NOMO-1 treated with dmso at 0.1 percent for 144 hours (cell line): Measurements from ENCODE around the gene NEURL1B.

Source experiments
- DNase-seq: peaks from one replicate; lab custom pipeline; 2025; ENCODE audit not compliant: unreplicated experiment; lab: John Stamatoyannopoulos, UW

NEURL1B gene

DNA sequence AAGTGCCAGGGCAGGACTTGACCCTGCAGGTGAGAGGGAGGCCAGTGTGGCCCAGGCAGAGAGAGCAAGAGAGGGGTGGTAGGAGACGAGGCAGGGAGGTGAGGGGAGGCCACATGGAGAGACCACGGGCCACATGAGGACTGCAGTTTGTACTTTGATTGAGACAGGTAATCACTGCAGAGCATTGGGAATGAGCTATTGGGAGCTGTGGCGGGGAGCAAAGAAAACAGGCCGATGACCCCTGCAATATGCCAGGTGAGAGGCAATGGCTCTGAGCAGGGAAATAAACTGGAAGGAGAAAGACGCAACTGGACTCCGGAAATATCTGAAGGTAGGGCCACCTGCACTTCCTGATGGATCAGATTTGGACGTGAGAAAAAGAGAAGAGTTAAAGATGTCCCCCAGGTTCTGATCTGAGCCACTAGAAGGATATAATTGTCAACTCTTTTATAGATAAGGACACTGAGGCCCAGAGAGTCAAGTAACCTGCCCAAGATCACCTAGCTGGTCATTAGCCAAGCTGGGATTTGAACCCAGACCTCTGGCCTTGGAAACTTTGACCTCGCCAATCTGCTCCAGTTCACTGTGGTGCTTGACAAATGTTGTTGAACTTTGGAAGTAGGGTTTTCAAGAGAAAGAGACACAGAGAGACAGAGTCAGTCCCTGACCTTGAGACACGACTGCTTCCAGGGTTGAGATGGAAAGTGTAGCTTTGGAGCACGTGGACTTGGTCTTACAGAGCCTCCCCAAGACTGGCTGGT, 87.6 kb downstream of the NEURL1B start:
- DNase-seq, result no peak

- DNase-seq, result no peak
These were observed 88.5 kb downstream of the NEURL1B start for GRCh38 chr5:172729588-172729987.

- DNase-seq, result no peak
These were observed 89.2 kb downstream of the NEURL1B start for GRCh38 chr5:172730222-172730621.

DNA sequence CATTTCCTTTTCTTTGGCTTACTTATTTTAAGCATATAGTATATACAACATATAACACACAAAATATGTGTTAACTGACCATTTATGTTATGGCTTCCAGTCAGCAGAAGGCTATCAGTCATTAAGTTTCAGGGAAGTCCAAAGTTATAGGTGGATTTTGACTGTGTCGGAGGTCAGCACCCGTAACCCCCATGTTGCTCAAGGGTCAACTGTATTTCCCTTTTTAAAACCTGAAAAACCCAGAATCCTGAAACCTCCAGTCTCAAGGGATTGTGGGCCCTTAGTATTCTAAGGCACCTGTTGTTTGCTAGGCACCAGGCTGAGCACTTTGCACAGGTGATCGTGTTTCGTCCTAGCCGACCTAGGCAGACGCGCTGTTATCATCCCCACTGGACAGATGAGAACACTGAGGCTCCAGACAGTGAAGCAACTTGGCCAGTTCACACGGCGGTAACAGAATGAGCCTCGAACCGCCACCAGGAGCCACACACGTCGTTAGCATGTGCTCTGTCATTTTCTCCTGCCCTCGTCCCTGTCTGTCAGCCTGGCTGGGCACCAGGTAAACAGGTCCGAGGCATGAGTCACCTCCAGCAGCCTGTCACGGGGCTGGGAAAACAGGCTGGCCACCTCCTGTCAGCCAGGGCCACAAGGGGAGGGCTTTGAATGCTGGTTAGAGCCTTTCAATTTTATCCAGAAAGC, 90.1 kb downstream of the NEURL1B start:
- no peak for DNase-seq

DNA sequence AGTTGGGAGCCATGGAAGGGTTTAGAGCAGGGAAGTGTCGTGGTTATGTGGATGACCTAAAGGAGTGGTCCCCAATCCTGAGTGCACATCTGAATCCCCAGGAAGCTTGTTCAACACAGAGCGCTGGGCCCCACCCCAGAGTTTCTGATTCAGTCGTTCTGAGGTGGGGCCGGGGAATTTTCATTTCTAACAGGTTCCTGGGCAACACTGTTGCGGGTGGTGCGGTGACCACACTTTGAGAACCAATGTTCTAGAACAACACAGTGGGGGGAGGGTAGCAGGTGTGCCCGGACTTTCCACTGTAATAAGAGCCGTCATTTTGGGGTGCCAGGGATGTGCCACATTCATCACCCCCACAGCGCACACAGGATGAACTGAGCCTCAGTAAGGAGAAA, 90.6 kb downstream of the NEURL1B start:
- no peak for DNase-seq

DNA sequence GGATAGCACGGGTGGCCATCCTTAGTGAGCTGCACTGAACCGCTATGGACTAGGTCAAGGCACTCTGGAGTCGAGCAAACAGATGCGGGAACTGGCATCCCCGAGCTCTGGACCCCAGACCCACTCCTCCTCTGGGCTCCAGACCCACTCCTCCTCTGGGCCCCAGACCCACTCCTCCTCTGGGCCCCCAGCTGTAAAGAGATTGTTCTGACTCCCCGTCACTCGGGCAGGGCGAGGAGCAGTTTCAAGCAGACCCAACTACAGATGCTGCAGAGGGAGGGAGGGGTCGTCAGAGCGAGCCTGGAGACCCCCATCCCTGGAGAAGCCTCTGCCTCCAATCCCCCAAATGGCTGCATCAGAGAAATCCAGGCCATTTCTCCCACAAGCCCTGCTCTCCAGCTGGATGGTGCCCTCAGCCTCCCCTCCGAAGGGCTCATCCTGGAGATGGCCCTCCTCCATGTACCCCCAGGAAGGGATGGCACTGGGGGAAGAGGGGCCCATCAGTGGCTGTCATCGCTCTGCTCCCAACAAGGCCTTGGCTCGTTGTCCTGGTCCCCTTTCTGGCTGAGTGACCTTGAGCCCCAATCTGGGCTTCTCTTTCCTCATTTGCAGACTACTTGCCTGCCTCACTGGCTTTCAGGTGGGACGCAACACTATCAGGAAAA, 91.3 kb downstream of the NEURL1B start:
- no peak for DNase-seq

DNA sequence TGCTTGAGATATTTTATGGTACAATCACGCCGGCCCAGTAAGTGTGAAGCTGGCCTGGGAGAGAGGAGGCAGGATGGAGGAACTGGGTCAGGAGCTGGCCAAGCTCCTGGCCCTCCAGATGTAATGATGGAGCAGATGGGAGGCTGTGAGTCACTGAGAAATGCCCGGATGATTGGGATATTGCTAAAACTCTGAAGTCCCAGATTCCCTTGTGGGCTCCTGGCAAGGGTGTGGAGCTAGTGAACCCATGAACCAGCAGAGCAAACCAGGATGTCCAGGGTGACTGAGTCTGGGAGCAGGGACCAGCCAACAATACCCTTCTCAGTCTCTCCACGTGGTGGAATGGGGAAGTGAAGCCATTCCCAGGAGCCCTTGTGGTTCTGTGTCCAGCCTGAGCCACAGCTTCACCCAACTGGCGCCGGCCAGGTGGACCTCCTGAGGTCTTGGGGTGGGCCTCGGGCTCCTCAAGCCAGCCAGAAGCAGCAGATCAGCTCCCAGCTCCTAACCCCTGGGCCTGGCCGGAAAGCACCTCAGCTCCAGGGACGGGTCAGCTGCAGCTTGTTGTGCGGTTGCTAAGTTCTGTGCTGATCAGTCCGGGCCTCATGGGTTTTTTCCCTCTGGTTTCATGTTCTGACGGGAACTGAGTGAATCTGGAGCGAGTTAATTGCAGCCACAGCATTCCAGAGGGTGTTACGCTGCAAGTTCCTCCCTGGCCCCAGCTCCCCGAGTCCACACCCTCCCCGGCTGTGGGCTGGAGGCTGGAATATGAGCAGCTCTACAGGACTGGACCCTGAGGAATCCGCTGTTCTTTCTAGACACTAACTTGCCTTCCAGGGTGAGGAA, 92.3 kb downstream of the NEURL1B start:
- DNase-seq, result no peak

DNA sequence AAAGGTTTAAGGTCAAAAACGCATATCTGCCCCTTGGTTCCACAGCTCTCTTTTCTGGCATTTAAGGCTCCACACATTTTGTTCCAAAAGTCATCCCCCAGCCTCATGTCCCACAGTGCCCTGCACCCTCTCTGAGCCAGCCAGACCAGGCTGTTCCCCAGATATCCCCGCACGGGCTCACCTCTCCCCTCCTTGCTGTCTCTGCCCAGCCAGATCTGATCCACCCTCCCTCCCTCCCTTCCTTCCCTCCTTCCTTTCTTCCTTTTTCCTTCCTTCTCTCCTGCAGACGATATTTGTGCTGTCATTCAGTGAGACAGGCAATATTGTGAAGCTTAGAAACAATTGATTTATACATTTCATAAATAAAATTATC, 92.9 kb downstream of the NEURL1B start:
- no peak for DNase-seq

DNA sequence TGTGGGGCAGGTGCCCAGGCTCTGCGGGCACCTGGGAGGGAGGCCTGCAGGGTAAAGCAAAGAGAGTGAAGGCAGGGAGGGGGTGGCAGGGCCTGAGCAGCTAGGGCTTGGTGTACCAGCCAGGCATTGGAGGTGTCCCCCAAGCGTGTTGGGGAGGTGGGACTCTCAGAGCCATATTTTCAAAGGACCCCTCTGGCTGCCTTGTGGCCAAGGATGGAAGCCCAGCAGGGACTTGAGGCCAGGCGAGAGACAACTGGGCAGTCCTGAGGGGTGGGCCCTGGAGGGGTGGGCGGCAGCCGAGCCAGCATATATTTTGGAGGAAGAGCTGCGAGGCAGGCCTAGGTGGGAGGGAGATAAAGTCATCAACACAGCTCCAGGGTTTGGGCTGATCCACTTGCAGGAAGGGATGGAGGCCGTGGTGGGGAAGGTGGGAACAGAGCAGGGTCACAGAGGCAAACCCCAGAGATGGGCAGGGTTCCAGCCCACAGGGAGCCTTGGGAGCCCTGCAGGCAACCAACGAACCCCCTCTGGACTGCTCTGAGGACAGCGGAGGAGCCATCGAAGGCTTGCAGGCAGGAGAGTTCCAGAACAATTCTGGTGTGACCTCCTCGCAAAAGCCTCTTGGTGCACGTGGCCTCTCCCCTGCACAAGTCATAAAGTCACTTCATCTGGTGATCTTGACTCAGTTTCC, 94.2 kb downstream of the NEURL1B start:
- DNase-seq, result no peak

DNA sequence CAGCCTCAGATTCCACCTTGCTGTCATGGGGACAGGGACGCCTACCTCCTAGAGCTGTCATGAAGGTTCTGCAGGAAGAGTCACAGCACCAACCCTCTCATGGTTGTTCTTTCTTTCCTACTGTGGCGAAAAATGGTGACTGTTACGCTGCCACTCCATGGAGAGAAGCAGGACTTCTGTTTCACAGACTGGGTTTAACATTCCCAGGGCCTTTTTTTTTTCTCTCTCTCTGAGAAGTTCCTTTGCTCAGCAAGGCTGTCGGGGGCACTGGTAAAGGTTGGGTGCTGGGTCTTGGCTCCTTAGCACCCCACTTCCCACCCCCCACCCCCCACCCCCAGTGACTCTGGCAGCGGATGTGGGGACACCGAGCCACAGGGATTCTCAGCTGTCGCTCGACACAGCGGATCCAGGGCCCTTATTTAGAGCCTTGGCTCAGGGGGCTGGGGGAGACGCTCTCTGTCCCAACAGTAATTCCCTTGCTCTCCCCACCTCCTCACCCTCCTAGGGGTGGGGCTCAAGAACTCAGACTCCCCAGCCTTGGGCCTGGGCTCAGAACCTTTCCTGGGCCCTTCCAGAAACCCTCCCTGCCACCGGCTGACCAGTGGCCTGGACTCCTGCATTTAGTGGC, 95.6 kb downstream of the NEURL1B start:
- DNase-seq, result no peak

DNA sequence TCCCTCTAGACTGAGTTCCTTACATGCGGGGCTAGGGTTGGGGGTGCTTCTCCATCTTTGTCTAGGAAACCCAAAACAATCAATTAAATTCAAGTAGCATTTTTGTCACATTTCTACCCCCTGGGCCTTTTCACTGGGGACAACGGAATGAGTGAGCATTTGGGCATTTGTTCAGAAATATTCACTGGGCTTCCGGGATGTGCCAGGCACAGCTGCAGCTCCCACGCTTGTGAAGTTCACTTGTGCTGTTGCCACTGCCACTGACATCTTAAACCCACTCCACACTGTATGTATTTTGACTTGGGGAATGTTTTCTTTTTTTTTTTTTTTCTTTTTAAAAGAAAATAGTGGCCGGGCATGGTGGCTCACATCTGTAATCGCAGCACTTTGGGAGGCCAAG, 98.3 kb downstream of the NEURL1B start:
- DNase-seq, result no peak

DNA sequence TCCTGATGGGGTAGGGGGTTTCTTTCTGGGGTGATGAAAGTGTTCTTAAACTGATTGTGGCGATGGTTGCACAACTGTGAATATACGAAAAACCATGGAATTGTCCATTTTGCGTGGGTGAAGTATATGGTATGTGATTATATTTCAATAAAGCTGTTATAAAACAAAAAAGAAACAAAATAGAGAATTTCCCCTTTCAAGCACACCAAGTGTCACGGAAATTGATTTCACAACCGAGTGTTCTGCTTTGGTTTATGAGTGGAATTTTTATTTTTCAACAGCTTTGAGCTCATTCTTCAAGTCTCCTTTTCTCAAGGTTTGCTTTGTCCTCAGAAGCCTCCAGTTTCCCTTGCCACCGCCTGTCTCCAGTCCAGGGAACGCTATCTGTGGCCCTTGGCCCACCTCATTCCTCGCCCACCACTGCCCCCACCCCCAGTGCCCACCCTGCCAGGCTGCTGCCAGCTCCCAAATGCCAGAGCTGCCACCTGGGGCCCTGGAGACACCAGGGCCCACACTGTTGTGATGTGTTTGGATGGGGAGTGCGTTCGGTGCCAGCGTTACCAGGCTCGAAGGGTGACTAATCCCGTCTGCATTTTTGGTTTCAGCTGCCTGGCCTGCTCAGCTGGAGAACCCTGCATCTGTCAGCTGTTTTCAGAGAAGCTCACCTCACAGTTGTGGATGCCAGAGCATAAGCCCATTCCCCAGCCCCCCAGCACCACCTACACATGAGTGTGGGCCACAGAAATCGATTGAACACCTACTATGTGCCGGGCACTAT, 99.6 kb downstream of the NEURL1B start:
- DNase-seq, result no peak
